Hepatocyte (in vitro differentiated cells): ENCODE data around the gene CA7. TPM values are rescaled to one million over a fixed set of nuclear protein-coding genes. Genes with fewer than 3 reads are reported as not detected.

ENCODE experiments used
- DNase-seq: peaks from one replicate; pipeline ENCODE4 v3.0.0-alpha.2; 2016; ENCODE audit warnings: low spot score
- H2AFZ ChIP-seq: fragments of 200-600 bp; sonication (generic); 2 replicates; pipeline ENCODE4 v1.6.0; 2016; ENCODE audit warnings: antibody characterized with exemption, mild to moderate bottlenecking
- H3K27ac ChIP-seq: fragments of 200-600 bp; sonication (generic); 2 replicates; pipeline ENCODE4 v1.5.1; 2016; ENCODE audit warnings: mild to moderate bottlenecking
- H3K27me3 ChIP-seq: fragments of 200-600 bp; sonication (generic); 2 replicates; pipeline ENCODE4 v1.6.1; 2016
- H3K36me3 ChIP-seq: fragments of 200-600 bp; sonication (generic); replicated peaks from 2 replicates; pipeline ENCODE4 v1.5.1; 2016; ENCODE audit warnings: low read depth; ENCODE audit not compliant: insufficient read depth
- H3K4me1 ChIP-seq: fragments of 200-600 bp; sonication (generic); 2 replicates; pipeline ENCODE4 v1.5.1; 2016; ENCODE audit warnings: mild to moderate bottlenecking, moderate library complexity; ENCODE audit not compliant: insufficient read depth
- H3K4me2 ChIP-seq: fragments of 200-600 bp; sonication (generic); 2 replicates; pipeline ENCODE4 v1.6.0; 2016
- H3K4me3 ChIP-seq: fragments of 200-600 bp; sonication (generic); 2 replicates; pipeline ENCODE4 v1.5.1; 2016; ENCODE audit warnings: mild to moderate bottlenecking
- H3K79me2 ChIP-seq: fragments of 200-600 bp; sonication (generic); 2 replicates; pipeline ENCODE4 v1.6.0; 2017; ENCODE audit warnings: mild to moderate bottlenecking
- H3K9me2 ChIP-seq: fragments of 200-600 bp; sonication (generic); replicated peaks from 2 replicates; pipeline ENCODE4 v1.6.0; 2017; ENCODE audit warnings: mild to moderate bottlenecking; ENCODE audit not compliant: insufficient read depth
- H3K9me3 ChIP-seq: fragments of 200-600 bp; sonication (generic); 2 replicates; pipeline ENCODE4 v1.5.1; 2016; ENCODE audit warnings: low read depth, mild to moderate bottlenecking
- H4K20me1 ChIP-seq: fragments of 200-600 bp; sonication (generic); 2 replicates; pipeline ENCODE4 v1.6.0; 2016; ENCODE audit warnings: mild to moderate bottlenecking; ENCODE audit not compliant: insufficient read depth, poor library complexity, severe bottlenecking
- EZH2 ChIP-seq: fragments of 200-600 bp; sonication (generic); IDR thresholded peaks from 2 replicates; pipeline ENCODE4 v1.6.1; 2016; ENCODE audit warnings: antibody characterized with exemption, mild to moderate bottlenecking, borderline replicate concordance
- EZH2phosphoT487 ChIP-seq: fragments of 200-600 bp; sonication (generic); IDR thresholded peaks from one replicate; pipeline ENCODE4 v1.6.1; 2018; ENCODE audit warnings: antibody characterized with exemption, mild to moderate bottlenecking, low read depth, moderate library complexity; ENCODE audit not compliant: unreplicated experiment, severe bottlenecking
- WGBS: methylation state at CpG from one replicate; pipeline ENCODE4 v1.1.6; 2016; ENCODE audit warnings: low lambda C conversion rate; ENCODE audit errors: missing lambda C conversion rate; 5-methylcytosine and 5-hydroxymethylcytosine counted together
- polyA plus RNA-seq: library from polyadenylated mRNA; unstranded; fragments of >200 nt; fragmentation: Nextera tagmentation; extraction: Ambion mirVana; gene quantifications from 2 replicates; pipeline ENCODE4 v1.2.1, GENCODE V29; 2016
- total RNA-seq: library from RNA; depleted of rRNA; stranded (reverse); fragments of >200 nt; gene quantifications from 2 replicates; pipeline ENCODE4 v1.2.3, GENCODE V29; 2014
- TF ChIP-seq, protein P1 (sequence below): fragments of 200-600 bp; sonication (generic); IDR thresholded peaks from 2 replicates; pipeline ENCODE4 v1.5.1; 2016; ENCODE audit warnings: antibody characterized with exemption, mild to moderate bottlenecking; ENCODE audit not compliant: poor library complexity

The CA7 gene
- total and polyA plus RNA-seq, 2 experiments from 2014 or later, result 0.25 to 2.5 TPM

DNA sequence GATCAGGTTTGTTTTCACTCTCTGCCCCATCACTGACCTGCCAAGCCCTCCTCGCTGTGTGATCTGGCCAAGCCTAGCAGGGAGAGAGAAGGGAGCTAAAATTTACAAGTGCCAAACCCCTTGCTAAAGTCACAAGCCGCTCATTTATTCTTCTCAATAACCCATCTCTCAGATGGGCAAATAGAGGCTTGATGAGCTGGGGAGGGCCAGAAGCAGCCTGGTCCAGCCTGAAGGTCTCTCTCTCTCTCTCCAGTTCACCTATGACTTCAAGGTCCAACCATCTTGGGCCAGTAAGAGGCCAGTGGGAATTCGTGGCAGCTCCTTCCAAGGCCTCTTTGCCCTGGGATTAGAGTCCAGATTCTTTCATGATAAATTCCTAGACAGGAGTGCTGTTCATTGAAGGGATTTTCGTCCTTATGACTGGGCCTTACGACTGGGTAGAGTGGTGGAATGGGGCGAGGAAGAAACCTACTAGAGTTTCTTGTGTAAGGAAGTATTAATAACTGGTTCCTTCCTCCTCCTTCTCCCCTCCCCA is 3.4 kb downstream of the CA7 start:
- Histone ChIP-seq H3K27ac (peak overlapping the region; percentile 69), H3K27me3 (peaks cover 43% of the 10 kb centered on the region), H3K9me3 (no peaks in the 10 kb centered on the region), H4K20me1 (no peaks in the 10 kb centered on the region), H3K4me1 (peaks cover 3% of the 10 kb centered on the region), H3K4me2 (no peak overlapping the region), H2AFZ (no peak overlapping the region), H3K79me2 (no peaks in the 10 kb centered on the region), H3K4me3 (no peak overlapping the region), H3K36me3 (no peaks in the 10 kb centered on the region), H3K9me2 (no peaks in the 10 kb centered on the region)
- WGBS, result 75% methylated on average over 6 of the region's 6 CpGs
- DNase-seq, result peak; percentile 33
- TF ChIP-seq EZH2 (no peak), EZH2phosphoT487 (no peak)
- TF ChIP-seq, protein P1, sequence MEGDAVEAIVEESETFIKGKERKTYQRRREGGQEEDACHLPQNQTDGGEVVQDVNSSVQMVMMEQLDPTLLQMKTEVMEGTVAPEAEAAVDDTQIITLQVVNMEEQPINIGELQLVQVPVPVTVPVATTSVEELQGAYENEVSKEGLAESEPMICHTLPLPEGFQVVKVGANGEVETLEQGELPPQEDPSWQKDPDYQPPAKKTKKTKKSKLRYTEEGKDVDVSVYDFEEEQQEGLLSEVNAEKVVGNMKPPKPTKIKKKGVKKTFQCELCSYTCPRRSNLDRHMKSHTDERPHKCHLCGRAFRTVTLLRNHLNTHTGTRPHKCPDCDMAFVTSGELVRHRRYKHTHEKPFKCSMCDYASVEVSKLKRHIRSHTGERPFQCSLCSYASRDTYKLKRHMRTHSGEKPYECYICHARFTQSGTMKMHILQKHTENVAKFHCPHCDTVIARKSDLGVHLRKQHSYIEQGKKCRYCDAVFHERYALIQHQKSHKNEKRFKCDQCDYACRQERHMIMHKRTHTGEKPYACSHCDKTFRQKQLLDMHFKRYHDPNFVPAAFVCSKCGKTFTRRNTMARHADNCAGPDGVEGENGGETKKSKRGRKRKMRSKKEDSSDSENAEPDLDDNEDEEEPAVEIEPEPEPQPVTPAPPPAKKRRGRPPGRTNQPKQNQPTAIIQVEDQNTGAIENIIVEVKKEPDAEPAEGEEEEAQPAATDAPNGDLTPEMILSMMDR, result no peak

DNA sequence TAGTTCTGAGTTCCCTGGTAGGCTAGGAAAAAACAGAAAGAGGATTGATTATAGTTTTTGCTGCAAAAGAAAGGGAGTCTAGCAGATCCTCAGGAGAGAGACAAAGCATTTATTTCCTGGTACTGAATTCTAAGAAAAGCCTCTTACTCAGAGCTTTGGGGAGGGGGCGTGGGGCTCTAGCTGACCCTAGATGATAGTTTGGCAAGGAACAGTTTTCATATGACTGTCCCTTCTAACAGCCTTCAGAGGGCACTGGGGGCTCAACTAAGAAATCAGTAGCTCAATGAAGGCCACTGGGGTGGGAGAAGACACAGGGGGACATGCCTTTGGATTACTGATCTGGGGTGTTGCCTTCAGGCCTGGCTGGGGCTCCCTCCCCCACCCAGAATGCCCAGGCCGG is 4.0 kb downstream of the CA7 start:
- H3K4me3 ChIP-seq, result no peak overlapping the region
- H3K36me3 ChIP-seq, result no peaks in the 10 kb centered on the region
- H3K27me3 ChIP-seq, result peaks cover 43% of the 10 kb centered on the region
- H3K9me2 ChIP-seq, result no peaks in the 10 kb centered on the region
- H3K27ac ChIP-seq, result peak overlapping the region; percentile 69
- no peaks in the 10 kb centered on the region for H3K9me3 ChIP-seq
- H3K4me1 ChIP-seq, result peaks cover 3% of the 10 kb centered on the region
- H2AFZ ChIP-seq, result no peak overlapping the region
- H3K4me2 ChIP-seq, result no peak overlapping the region
- DNase-seq, result no peak
- no peaks in the 10 kb centered on the region for H4K20me1 ChIP-seq
- TF ChIP-seq EZH2phosphoT487, result no peak
- TF ChIP-seq EZH2, result no peak
- TF ChIP-seq, protein P1, result no peak
- WGBS, result 92% methylated on average over 2 of the region's 2 CpGs
- no peaks in the 10 kb centered on the region for H3K79me2 ChIP-seq

DNA sequence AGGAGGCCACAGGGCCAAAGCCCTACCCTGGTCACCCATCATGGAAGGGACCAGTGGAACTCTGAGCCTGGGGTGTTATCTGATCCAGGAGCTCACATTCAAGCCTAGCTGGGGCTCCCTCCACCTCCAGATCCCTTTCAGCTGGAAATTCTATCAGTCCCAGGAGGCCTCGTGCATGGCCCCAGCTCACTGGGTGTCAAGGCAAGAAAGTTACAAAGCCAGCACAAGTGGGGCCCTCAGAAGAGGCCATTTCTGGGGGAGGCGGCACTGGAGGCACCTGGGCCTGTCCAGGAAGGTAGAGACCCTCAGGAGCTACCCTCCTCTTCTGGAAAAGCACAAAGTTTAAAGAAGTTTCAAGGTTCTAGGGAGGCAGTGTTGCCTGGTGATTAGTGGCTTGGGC is 4.8 kb downstream of the CA7 start:
- DNase-seq, result no peak
- Histone ChIP-seq H3K9me3 (no peaks in the 10 kb centered on the region), H2AFZ (no peak overlapping the region)

More for the DNA sequence above, 4.8 kb downstream of the CA7 start:
- no peaks in the 10 kb centered on the region for H3K36me3 ChIP-seq
- H3K27ac ChIP-seq, result no peak overlapping the region
- H4K20me1 ChIP-seq, result no peaks in the 10 kb centered on the region
- H3K4me1 ChIP-seq, result peaks cover 3% of the 10 kb centered on the region
- no peaks in the 10 kb centered on the region for H3K79me2 ChIP-seq
- no peak overlapping the region for H3K4me3 ChIP-seq
- H3K4me2 ChIP-seq, result no peak overlapping the region
- H3K27me3 ChIP-seq, result peaks cover 34% of the 10 kb centered on the region
- WGBS, result 66% methylated on average over 2 of the region's 2 CpGs
- TF ChIP-seq, protein P1, result no peak
- TF ChIP-seq EZH2 (no peak), EZH2phosphoT487 (no peak)
- no peaks in the 10 kb centered on the region for H3K9me2 ChIP-seq
